Gastroesophageal sphincter (tissue), 3 donors: ENCODE data around the gene ANKRD9.

Experiments used
- CTCF ChIP-seq, 4 experiments: fragments of 200-600 bp in 2 of 4; fragments of 450-650 bp in 2 of 4; sonication (generic) in 1 of 4; IDR thresholded peaks; one replicate each; pipeline ENCODE4 v1.5.1; 2017 to 2019; ENCODE audit warnings: antibody characterized with exemption in 4 of 4, mild to moderate bottlenecking in 2 of 4, moderate library complexity in 2 of 4
- EP300 ChIP-seq: sonication (generic); formaldehyde crosslinking; IDR thresholded peaks from one replicate; pipeline ENCODE4 v1.6.1; 2017; ENCODE audit warnings: antibody characterized with exemption, mild to moderate bottlenecking
- POLR2A ChIP-seq, 2 donors: fragments of 450-650 bp; IDR thresholded peaks; one replicate each; pipeline ENCODE4 v1.6.1; 2017; ENCODE audit warnings: antibody characterized with exemption in 2 of 2, mild to moderate bottlenecking in 2 of 2, moderate library complexity in 1 of 2
- POLR2AphosphoS5 ChIP-seq: sonication (generic); formaldehyde crosslinking; IDR thresholded peaks from one replicate; pipeline ENCODE4 v1.6.1; 2017; ENCODE audit warnings: antibody characterized with exemption

- TF ChIP-seq CTCF (IDR thresholded peaks at IDR 0.05) = no peak
- no peak for TF ChIP-seq POLR2AphosphoS5
- TF ChIP-seq EP300 = no peak
- TF ChIP-seq POLR2A (IDR thresholded peaks at IDR 0.05) = no peak
Observed at GRCh38 chr14:102481791-102482238, 27.8 kb downstream of the ANKRD9 start.
